Cardiac muscle cell (in vitro differentiated cells and primary cell): ENCODE data around the gene MCC. TPM values are rescaled to one million over a fixed set of nuclear protein-coding genes. Genes with fewer than 3 reads are reported as not detected.
A peak's percentile ranks its signal among the peaks of the same experiment; 100 is the strongest.

Source experiments
- DNase-seq, 2 donors: peaks; one replicate each; pipeline versions ENCODE4 v3.0.0 to v3.0.0-alpha.2; 2010 to 2017; ENCODE audit warnings: low read depth in 1 of 2, low spot score in 1 of 2
- H3K27ac ChIP-seq: fragments of 200-600 bp; sonication (generic); 2 replicates; pipeline ENCODE4 v1.5.1; 2016
- H3K27me3 ChIP-seq: fragments of 200-600 bp; sonication (generic); 2 replicates; pipeline ENCODE4 v1.6.0; 2016; ENCODE audit warnings: control low read depth
- H3K36me3 ChIP-seq: fragments of 200-600 bp; sonication (generic); 2 replicates; pipeline ENCODE4 v1.5.1; 2016; ENCODE audit warnings: control low read depth
- H3K4me1 ChIP-seq: fragments of 200-600 bp; sonication (generic); 2 replicates; pipeline ENCODE4 v1.8.1; 2017; ENCODE audit warnings: low read depth, mild to moderate bottlenecking, mixed run types
- H3K4me3 ChIP-seq: fragments of 200-600 bp; sonication (generic); 2 replicates; pipeline ENCODE4 v1.5.1; 2016; ENCODE audit warnings: mild to moderate bottlenecking
- H3K9me3 ChIP-seq: fragments of 200-600 bp; sonication (generic); 2 replicates; pipeline ENCODE4 v1.5.1; 2017; ENCODE audit warnings: low read depth, mild to moderate bottlenecking, control low read depth
- polyA plus RNA-seq: library from polyadenylated mRNA; unstranded; fragments of >200 nt; fragmentation: Nextera tagmentation; extraction: Ambion mirVana; gene quantifications from 2 replicates; pipeline ENCODE4 v1.2.1, GENCODE V29; 2016
- total RNA-seq: library from RNA; depleted of rRNA; stranded (reverse); fragments of >200 nt; gene quantifications from 2 replicates; pipeline ENCODE4 v1.2.3, GENCODE V29; 2016
- TF ChIP-seq, protein P1 (sequence below): IDR thresholded peaks from 2 replicates; pipeline ENCODE4 v1.5.1; 2012; ENCODE audit warnings: low read depth, mild to moderate bottlenecking, low read length

The MCC gene
- total and polyA plus RNA-seq, 2 experiments from 2014 or later = 37.8 to 137 TPM

DNA sequence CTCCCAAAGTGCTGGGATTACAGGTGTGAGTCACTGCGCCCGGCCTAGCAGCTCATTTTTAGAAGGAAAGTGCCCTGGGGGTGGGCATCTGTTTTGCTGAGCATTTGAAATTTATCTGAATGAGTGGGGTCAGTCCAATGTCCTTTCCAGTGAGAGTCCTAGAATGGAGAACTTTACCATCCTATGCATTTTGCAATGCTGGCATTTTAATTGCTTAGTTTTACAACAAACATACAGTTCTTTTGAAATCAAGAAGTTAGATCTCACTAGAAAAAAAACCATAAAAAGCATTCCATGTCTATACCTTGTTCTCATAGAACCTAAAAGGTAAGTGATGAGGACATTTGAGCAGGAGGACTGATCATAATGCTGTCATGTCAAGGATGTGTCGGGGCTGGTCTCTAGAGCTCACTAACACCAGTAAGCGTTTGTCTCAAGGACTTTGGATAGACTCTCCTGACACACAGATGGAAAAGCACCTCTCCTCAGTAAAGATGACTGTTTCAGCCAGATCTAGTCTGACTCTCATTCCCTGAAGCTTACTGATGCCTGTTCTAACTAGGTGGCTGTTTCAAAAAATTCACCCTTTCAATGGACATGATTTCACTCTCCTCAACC is 427.7 kb downstream of the MCC start:
- TF ChIP-seq, protein P1, sequence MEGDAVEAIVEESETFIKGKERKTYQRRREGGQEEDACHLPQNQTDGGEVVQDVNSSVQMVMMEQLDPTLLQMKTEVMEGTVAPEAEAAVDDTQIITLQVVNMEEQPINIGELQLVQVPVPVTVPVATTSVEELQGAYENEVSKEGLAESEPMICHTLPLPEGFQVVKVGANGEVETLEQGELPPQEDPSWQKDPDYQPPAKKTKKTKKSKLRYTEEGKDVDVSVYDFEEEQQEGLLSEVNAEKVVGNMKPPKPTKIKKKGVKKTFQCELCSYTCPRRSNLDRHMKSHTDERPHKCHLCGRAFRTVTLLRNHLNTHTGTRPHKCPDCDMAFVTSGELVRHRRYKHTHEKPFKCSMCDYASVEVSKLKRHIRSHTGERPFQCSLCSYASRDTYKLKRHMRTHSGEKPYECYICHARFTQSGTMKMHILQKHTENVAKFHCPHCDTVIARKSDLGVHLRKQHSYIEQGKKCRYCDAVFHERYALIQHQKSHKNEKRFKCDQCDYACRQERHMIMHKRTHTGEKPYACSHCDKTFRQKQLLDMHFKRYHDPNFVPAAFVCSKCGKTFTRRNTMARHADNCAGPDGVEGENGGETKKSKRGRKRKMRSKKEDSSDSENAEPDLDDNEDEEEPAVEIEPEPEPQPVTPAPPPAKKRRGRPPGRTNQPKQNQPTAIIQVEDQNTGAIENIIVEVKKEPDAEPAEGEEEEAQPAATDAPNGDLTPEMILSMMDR = no peak
- Histone ChIP-seq H3K4me1 (peaks cover 9% of the 10 kb centered on the region), H3K36me3 (peaks cover 23% of the 10 kb centered on the region), H3K27me3 (no peaks in the 10 kb centered on the region), H3K27ac (no peak overlapping the region), H3K9me3 (no peaks in the 10 kb centered on the region), H3K4me3 (no peak overlapping the region)
- DNase-seq = no peak

GRCh38 chr5:113059232-113060040 is 428.8 kb downstream of the MCC start:
- Histone ChIP-seq H3K36me3 (peaks cover 21% of the 10 kb centered on the region), H3K27ac (no peak overlapping the region), H3K9me3 (no peaks in the 10 kb centered on the region), H3K27me3 (no peaks in the 10 kb centered on the region), H3K4me1 (peaks cover 9% of the 10 kb centered on the region), H3K4me3 (no peak overlapping the region)
- TF ChIP-seq, protein P1 = no peak
- DNase-seq = peak in 1 of 2 donors; percentile 70

- H3K27me3 ChIP-seq = no peaks in the 10 kb centered on the region
- H3K9me3 ChIP-seq = no peaks in the 10 kb centered on the region
- DNase-seq = no peak
- peaks cover 9% of the 10 kb centered on the region for H3K4me1 ChIP-seq
- no peak overlapping the region for H3K4me3 ChIP-seq
- H3K27ac ChIP-seq = no peak overlapping the region
- TF ChIP-seq, protein P1 = no peak
- H3K36me3 ChIP-seq = peaks cover 21% of the 10 kb centered on the region
Measured at GRCh38 chr5:113058706-113059226, 429.5 kb downstream of the MCC start.

DNA sequence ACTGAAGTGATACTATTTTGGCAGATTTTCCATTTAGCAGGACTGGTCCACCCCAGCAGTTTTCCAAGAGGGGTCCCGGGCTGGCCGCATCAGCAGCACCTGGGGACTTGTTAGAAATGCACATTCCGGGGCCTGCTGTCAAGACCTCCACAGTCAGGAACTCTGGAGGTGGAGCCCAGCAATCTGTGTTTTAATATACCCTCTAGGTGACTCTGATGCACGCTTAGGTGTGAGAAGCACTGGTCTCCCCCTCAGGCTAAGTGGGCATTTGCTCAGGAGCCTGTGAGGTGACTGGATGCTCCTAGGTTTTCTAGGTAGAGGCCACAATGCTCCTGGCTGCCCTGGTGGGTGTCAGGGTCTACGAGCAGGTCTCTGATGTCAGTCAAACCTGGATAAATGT is 430.0 kb downstream of the MCC start:
- H3K36me3 ChIP-seq = peaks cover 23% of the 10 kb centered on the region
- no peak overlapping the region for H3K27ac ChIP-seq
- no peaks in the 10 kb centered on the region for H3K9me3 ChIP-seq
- TF ChIP-seq, protein P1 = no peak
- DNase-seq = no peak
- H3K4me1 ChIP-seq = peaks cover 9% of the 10 kb centered on the region
- no peak overlapping the region for H3K4me3 ChIP-seq
- H3K27me3 ChIP-seq = no peaks in the 10 kb centered on the region

DNA sequence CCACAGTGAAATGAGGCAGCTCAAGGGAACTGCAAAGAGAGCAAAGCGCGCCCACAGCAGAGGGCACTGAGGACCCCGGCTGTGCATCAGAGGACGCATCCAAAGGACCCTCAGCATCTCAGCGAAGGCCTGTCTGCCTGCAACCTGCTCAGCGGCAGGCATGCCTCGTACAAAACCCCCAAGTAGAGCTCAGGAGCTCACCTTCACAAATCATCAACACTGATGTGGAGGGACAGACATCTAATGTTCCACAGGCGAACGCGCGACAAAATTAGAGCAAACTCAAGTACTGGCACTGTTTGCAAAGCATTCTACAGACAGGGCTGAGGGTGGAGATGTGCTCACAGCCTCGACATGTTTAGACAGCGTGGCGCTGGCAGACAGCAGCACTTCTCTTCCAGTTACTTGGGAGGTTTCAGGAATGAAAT is 430.7 kb downstream of the MCC start:
- no peak for DNase-seq

More for the DNA sequence above, 430.7 kb downstream of the MCC start:
- Histone ChIP-seq H3K27ac (no peak overlapping the region), H3K27me3 (no peaks in the 10 kb centered on the region), H3K4me1 (peaks cover 9% of the 10 kb centered on the region), H3K4me3 (no peak overlapping the region), H3K9me3 (no peaks in the 10 kb centered on the region), H3K36me3 (peaks cover 25% of the 10 kb centered on the region)
- TF ChIP-seq, protein P1 = no peak
